Vagina (tissue), 2 donors: Measurements from ENCODE around the gene PTPRN2. TPM values are rescaled to one million over a fixed set of nuclear protein-coding genes. Genes with fewer than 3 reads are reported as not detected.

Experiments
- DNase-seq, 2 donors: peaks; one replicate each; pipeline ENCODE4 v3.0.0-alpha.2; 2017; ENCODE audit errors: extremely low spot score in 2 of 2
- H3K27ac ChIP-seq: fragments of 200-600 bp; sonication (generic); one replicate; pipeline ENCODE4 v1.5.1; 2019
- H3K27me3 ChIP-seq: fragments of 200-600 bp; sonication (generic); one replicate; pipeline ENCODE4 v1.5.1; 2019
- H3K36me3 ChIP-seq, 2 donors: fragments of 200-600 bp; sonication (generic); one replicate each; pipeline ENCODE4 v1.5.1; 2017 to 2019
- H3K4me1 ChIP-seq: fragments of 200-600 bp; sonication (generic); one replicate; pipeline ENCODE4 v1.5.1; 2019
- H3K4me3 ChIP-seq, 2 donors: fragments of 200-600 bp; sonication (generic); 1 replicate in 1 of 2; 2 replicates in 1 of 2; pipeline ENCODE4 v1.5.1; 2016 to 2019
- H3K9me3 ChIP-seq: fragments of 200-600 bp; sonication (generic); one replicate; pipeline ENCODE4 v1.5.1; 2019
- CTCF ChIP-seq, 3 experiments: fragments of 450-650 bp in 2 of 3; fragments of 200-600 bp in 1 of 3; sonication (generic) in 1 of 3; IDR thresholded peaks; one replicate each; pipeline ENCODE4 v1.5.1; 2017 to 2019; ENCODE audit warnings: antibody characterized with exemption in 3 of 3, mild to moderate bottlenecking in 2 of 3, moderate library complexity in 2 of 3
- POLR2A ChIP-seq, 2 donors: fragments of 450-650 bp; IDR thresholded peaks; one replicate each; pipeline ENCODE4 v1.6.1; 2017; ENCODE audit warnings: antibody characterized with exemption in 2 of 2, mild to moderate bottlenecking in 2 of 2, moderate library complexity in 2 of 2
- POLR2AphosphoS5 ChIP-seq, 2 donors: sonication (generic); formaldehyde crosslinking; IDR thresholded peaks; one replicate each; pipeline ENCODE4 v1.9.0; 2017; ENCODE audit warnings: antibody characterized with exemption in 2 of 2, mild to moderate bottlenecking in 2 of 2, low read depth in 1 of 2; ENCODE audit not compliant: insufficient read depth in 1 of 2
- intact Hi-C: fragments of 100-400 bp; cut with DNase I; formaldehyde crosslinking; loops from one replicate; pipeline ENCODE4 v1.15.1; 2023
- total RNA-seq: library from RNA; depleted of rRNA; stranded (reverse); fragments of >200 nt; gene quantifications from one replicate; pipeline ENCODE4 v1.2.3, GENCODE V29; 2016

The PTPRN2 gene
- total RNA-seq, 1 donor from 2014 or later, result 7.4 TPM

- intact Hi-C loops, result no loop called here
- Histone ChIP-seq H3K4me3 (no peak overlapping the region), H3K27me3 (no peaks in the 10 kb centered on the region), H3K36me3 (no peaks in the 10 kb centered on the region), H3K4me1 (no peaks in the 10 kb centered on the region), H3K27ac (no peak overlapping the region), H3K9me3 (no peaks in the 10 kb centered on the region)
- no peak for DNase-seq
- TF ChIP-seq POLR2AphosphoS5 (IDR thresholded peaks at IDR 0.05; ENCODE audit: insufficient read depth in 1 of 2, low read depth in 1 of 2), result no peak
- no peak for TF ChIP-seq POLR2A (IDR thresholded peaks at IDR 0.05)
- TF ChIP-seq CTCF (IDR thresholded peaks at IDR 0.05), result no peak
These were observed 745.8 kb downstream of the PTPRN2 start for GRCh38 chr7:157841773-157842370.

- intact Hi-C loops, result no loop called here
- H3K36me3 ChIP-seq, result no peaks in the 10 kb centered on the region
- TF ChIP-seq POLR2A (IDR thresholded peaks at IDR 0.05) (no peak), POLR2AphosphoS5 (IDR thresholded peaks at IDR 0.05; ENCODE audit: insufficient read depth in 1 of 2, low read depth in 1 of 2) (no peak)
- no peak for DNase-seq
- H3K4me1 ChIP-seq, result no peaks in the 10 kb centered on the region
- no peaks in the 10 kb centered on the region for H3K9me3 ChIP-seq
- H3K4me3 ChIP-seq, result no peak overlapping the region
- H3K27ac ChIP-seq, result no peak overlapping the region
- no peaks in the 10 kb centered on the region for H3K27me3 ChIP-seq
These were observed 746.5 kb downstream of the PTPRN2 start for GRCh38 chr7:157840914-157841772.

- no peaks in the 10 kb centered on the region for H3K36me3 ChIP-seq
- no peaks in the 10 kb centered on the region for H3K4me1 ChIP-seq
- H3K27me3 ChIP-seq, result no peaks in the 10 kb centered on the region
- no peaks in the 10 kb centered on the region for H3K9me3 ChIP-seq
- DNase-seq, result no peak
- no peak overlapping the region for H3K4me3 ChIP-seq
- intact Hi-C loops, result no loop called here
- H3K27ac ChIP-seq, result no peak overlapping the region
- no peak for TF ChIP-seq CTCF (IDR thresholded peaks at IDR 0.05)
- no peak for TF ChIP-seq POLR2A (IDR thresholded peaks at IDR 0.05)
- TF ChIP-seq POLR2AphosphoS5 (IDR thresholded peaks at IDR 0.05; ENCODE audit: insufficient read depth in 1 of 2, low read depth in 1 of 2), result no peak
These were observed 747.3 kb downstream of the PTPRN2 start for GRCh38 chr7:157840174-157840913.

- no peak for DNase-seq
- intact Hi-C loops, result no loop called here
- TF ChIP-seq POLR2AphosphoS5 (IDR thresholded peaks at IDR 0.05; ENCODE audit: insufficient read depth in 1 of 2, low read depth in 1 of 2) (no peak), CTCF (IDR thresholded peaks at IDR 0.05) (no peak), POLR2A (IDR thresholded peaks at IDR 0.05) (no peak)
- Histone ChIP-seq H3K4me1 (no peaks in the 10 kb centered on the region), H3K36me3 (no peaks in the 10 kb centered on the region), H3K27me3 (no peaks in the 10 kb centered on the region), H3K4me3 (no peak overlapping the region), H3K9me3 (no peaks in the 10 kb centered on the region), H3K27ac (no peak overlapping the region)
These were observed 747.9 kb downstream of the PTPRN2 start for GRCh38 chr7:157839672-157840167.

GRCh38 chr7:157839226-157839625 lies 748.4 kb downstream of the PTPRN2 start:
- intact Hi-C loops, result no loop called here
- no peak for DNase-seq
- H3K27ac ChIP-seq, result no peak overlapping the region
- TF ChIP-seq POLR2AphosphoS5 (IDR thresholded peaks at IDR 0.05; ENCODE audit: insufficient read depth in 1 of 2, low read depth in 1 of 2) (no peak), CTCF (IDR thresholded peaks at IDR 0.05) (no peak), POLR2A (IDR thresholded peaks at IDR 0.05) (no peak)
- no peak overlapping the region for H3K4me3 ChIP-seq
- H3K9me3 ChIP-seq, result no peaks in the 10 kb centered on the region
- no peaks in the 10 kb centered on the region for H3K4me1 ChIP-seq
- H3K36me3 ChIP-seq, result no peaks in the 10 kb centered on the region
- H3K27me3 ChIP-seq, result no peaks in the 10 kb centered on the region
